Adrenal gland (tissue), 12 donors: ENCODE results near the gene COL15A1. TPM values are rescaled to one million over a fixed set of nuclear protein-coding genes. Genes with fewer than 3 reads are reported as not detected.

Experiments used
- DNase-seq, 7 donors: peaks; one replicate each; pipeline ENCODE4 v3.0.0-alpha.2; 2019 to 2020
- H3K27ac ChIP-seq, 5 donors: fragments of 200-600 bp; sonication (generic) in 4 of 5; 1 replicate in 3 of 5; 2 replicates in 2 of 5; pipeline versions ENCODE4 v1.5.1 to v1.8.0; 2016 to 2020; ENCODE audit warnings: mild to moderate bottlenecking in 1 of 5
- H3K27me3 ChIP-seq: fragments of 200-600 bp; 2 replicates; pipeline ENCODE4 v1.8.0; 2021
- H3K36me3 ChIP-seq, 2 donors: fragments of 200-600 bp; replicated peaks in 1 of 2; 1 replicate in 1 of 2; 2 replicates in 1 of 2; pipeline versions ENCODE4 v1.5.1 to v1.8.0; 2018 to 2022
- H3K4me1 ChIP-seq, 2 donors: fragments of 200-600 bp; replicated peaks in 1 of 2; 1 replicate in 1 of 2; 2 replicates in 1 of 2; pipeline versions ENCODE4 v1.5.1 to v1.8.0; 2018 to 2021
- H3K4me3 ChIP-seq, 4 donors: fragments of 200-600 bp; sonication (generic) in 3 of 4; one replicate each; pipeline ENCODE4 v1.5.1; 2016 to 2018
- H3K9me3 ChIP-seq, 3 donors: fragments of 200-600 bp; sonication (generic) in 1 of 3; replicated peaks in 1 of 3; 1 replicate in 2 of 3; 2 replicates in 1 of 3; pipeline versions ENCODE4 v1.5.1 to v1.8.0; 2016 to 2021
- POLR2A ChIP-seq, 2 donors: fragments of 450-650 bp; IDR thresholded peaks; one replicate each; pipeline ENCODE4 v1.6.1; 2017; ENCODE audit warnings: antibody characterized with exemption in 2 of 2, mild to moderate bottlenecking in 2 of 2, moderate library complexity in 1 of 2
- WGBS, 4 donors: extraction: QIAGEN DNeasy Blood & Tissue Kit in 2 of 4; methylation state at CpG; one replicate each; pipeline versions ENCODE4 v1.1.5 to v1.1.7; 2013 to 2017; 5-methylcytosine and 5-hydroxymethylcytosine counted together
- intact Hi-C, 2 donors: fragments of 100-400 bp; cut with DNase I; formaldehyde crosslinking; loops; one replicate each; pipeline versions ENCODE4 v1.14.1 to v1.15.0; 2022 to 2023
- polyA plus RNA-seq, 3 donors: library from polyadenylated mRNA; stranded (reverse); fragments of 200-250 nt in 2 of 3; fragments of 350-450 nt in 1 of 3; fragmentation: Illumina TruSeq in 1 of 3; extraction: RNeasy Lipid Tissue Mini Kit (QIAGEN cat#74804) in 1 of 3; gene quantifications; one replicate each; pipeline ENCODE4 v1.2.3, GENCODE V29; 2013 to 2014
- total RNA-seq, 9 donors: library from RNA; depleted of rRNA in 4 of 9; stranded (reverse); fragments of >200 nt in 4 of 9; fragments of 120-200 nt in 1 of 9; fragmentation: NEBNext Ultra II Directional in 1 of 9; extraction: Animal tissue kit (Norgen Biotek cat#: 25700) in 1 of 9; gene quantifications; one replicate each; pipeline versions ENCODE4 v1.1.0 to v1.2.4, GENCODE V29; 2013 to 2023
- TF ChIP-seq, protein P1 (sequence below), 6 experiments: fragments of 450-650 bp in 4 of 6; fragments of 200-600 bp in 2 of 6; sonication (generic) in 1 of 6; IDR thresholded peaks; 1 replicate in 5 of 6; 2 replicates in 1 of 6; pipeline versions ENCODE4 v1.5.1 to v1.8.0; 2016 to 2021; ENCODE audit warnings: antibody characterized with exemption in 6 of 6, mild to moderate bottlenecking in 2 of 6, moderate library complexity in 1 of 6
- donor health status: healthy with polysubstance abuse.
- donor health status: Bipolar disorder and iron deficiency.
- donor health status: DM: yes; HTN: yes; CAD: no.
- donor health status: DM: no; HTN: no; CAD: no.
- donor health status: DM: no; HTN: no; CAD: no.
- donor health status: DM: yes; HTN: yes; CAD: no.

Gene COL15A1
- total and polyA plus RNA-seq, 12 donors, result 34.8 to 320 (median 101) TPM

GRCh38 chr9:99073985-99074901 is 130.5 kb downstream of the COL15A1 start:
- 71 to 81% (median 78%) methylated on average over 8 of the region's 8 CpGs for WGBS, 4 donors
- H3K27ac ChIP-seq, result no peak overlapping the region

GRCh38 chr9:99074902-99075245 is 131.2 kb downstream of the COL15A1 start:
- WGBS, 4 donors, result 66 to 86% (median 75%) methylated on average over 3 of the region's 3 CpGs
- no peak for DNase-seq
- no peak overlapping the region for H3K27ac ChIP-seq
- no peaks in the 10 kb centered on the region for H3K27me3 ChIP-seq
- H3K4me3 ChIP-seq, result no peak overlapping the region
- peaks cover 0 to 6% of the 10 kb centered on the region in 2 donors for H3K4me1 ChIP-seq
- TF ChIP-seq, protein P1, sequence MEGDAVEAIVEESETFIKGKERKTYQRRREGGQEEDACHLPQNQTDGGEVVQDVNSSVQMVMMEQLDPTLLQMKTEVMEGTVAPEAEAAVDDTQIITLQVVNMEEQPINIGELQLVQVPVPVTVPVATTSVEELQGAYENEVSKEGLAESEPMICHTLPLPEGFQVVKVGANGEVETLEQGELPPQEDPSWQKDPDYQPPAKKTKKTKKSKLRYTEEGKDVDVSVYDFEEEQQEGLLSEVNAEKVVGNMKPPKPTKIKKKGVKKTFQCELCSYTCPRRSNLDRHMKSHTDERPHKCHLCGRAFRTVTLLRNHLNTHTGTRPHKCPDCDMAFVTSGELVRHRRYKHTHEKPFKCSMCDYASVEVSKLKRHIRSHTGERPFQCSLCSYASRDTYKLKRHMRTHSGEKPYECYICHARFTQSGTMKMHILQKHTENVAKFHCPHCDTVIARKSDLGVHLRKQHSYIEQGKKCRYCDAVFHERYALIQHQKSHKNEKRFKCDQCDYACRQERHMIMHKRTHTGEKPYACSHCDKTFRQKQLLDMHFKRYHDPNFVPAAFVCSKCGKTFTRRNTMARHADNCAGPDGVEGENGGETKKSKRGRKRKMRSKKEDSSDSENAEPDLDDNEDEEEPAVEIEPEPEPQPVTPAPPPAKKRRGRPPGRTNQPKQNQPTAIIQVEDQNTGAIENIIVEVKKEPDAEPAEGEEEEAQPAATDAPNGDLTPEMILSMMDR (IDR thresholded peaks at IDR 0.05), result no peak
- no peak for TF ChIP-seq POLR2A (IDR thresholded peaks at IDR 0.05)
- intact Hi-C loops, result no loop called here
- H3K36me3 ChIP-seq, result no peaks in the 10 kb centered on the region
- H3K9me3 ChIP-seq, result no peaks in the 10 kb centered on the region

More at GRCh38 chr9:99073985-99074901, 130.5 kb downstream of the COL15A1 start:
- Histone ChIP-seq H3K9me3 (no peaks in the 10 kb centered on the region), H3K27me3 (no peaks in the 10 kb centered on the region), H3K36me3 (peaks cover 0 to 6% of the 10 kb centered on the region in 2 donors), H3K4me1 (peaks cover 0 to 6% of the 10 kb centered on the region in 2 donors), H3K4me3 (no peak overlapping the region)
- TF ChIP-seq, protein P1 (IDR thresholded peaks at IDR 0.05), result no peak
- TF ChIP-seq POLR2A (IDR thresholded peaks at IDR 0.05), result no peak
- DNase-seq, result peak in 1 of 7 donors; percentile 25
- intact Hi-C loops, result no loop called here

- H3K4me3 ChIP-seq, result no peak overlapping the region
- peak in 1 of 7 donors; percentile 35 for DNase-seq
- intact Hi-C loops, result no loop called here
- WGBS, 4 donors, result 45 to 55% (median 52%) methylated on average over 6 of the region's 6 CpGs
- peaks cover 0 to 6% of the 10 kb centered on the region in 2 donors for H3K4me1 ChIP-seq
- no peak overlapping the region for H3K27ac ChIP-seq
- no peaks in the 10 kb centered on the region for H3K9me3 ChIP-seq
- no peaks in the 10 kb centered on the region for H3K27me3 ChIP-seq
- TF ChIP-seq, protein P1 (IDR thresholded peaks at IDR 0.05), result no peak
- no peak for TF ChIP-seq POLR2A (IDR thresholded peaks at IDR 0.05)
- no peaks in the 10 kb centered on the region for H3K36me3 ChIP-seq
These were observed 131.7 kb downstream of the COL15A1 start for GRCh38 chr9:99075246-99075912.

GRCh38 chr9:99076030-99076429 is 132.3 kb downstream of the COL15A1 start:
- intact Hi-C loops, result no loop called here

More at GRCh38 chr9:99076030-99076429, 132.3 kb downstream of the COL15A1 start:
- peak in 1 of 7 donors; percentile 18 for DNase-seq
- Histone ChIP-seq H3K36me3 (no peaks in the 10 kb centered on the region), H3K9me3 (no peaks in the 10 kb centered on the region), H3K27me3 (no peaks in the 10 kb centered on the region), H3K4me3 (no peak overlapping the region), H3K27ac (no peak overlapping the region), H3K4me1 (peaks cover 0 to 6% of the 10 kb centered on the region in 2 donors)
- no peak for TF ChIP-seq POLR2A (IDR thresholded peaks at IDR 0.05)
- TF ChIP-seq, protein P1 (IDR thresholded peaks at IDR 0.05), result no peak
- WGBS, 4 donors, result 76 to 82% (median 79%) methylated on average over 4 of the region's 4 CpGs
